ENCODE results near the gene CD101.

Gene CD101

GRCh38 chr1:117051224-117052064, 49.9 kb downstream of the CD101 start:
- DNase-seq (ENCODE audit: low read depth), result no peak

GRCh38 chr1:117054068-117054467, 52.5 kb downstream of the CD101 start:
- DNase-seq (ENCODE audit: low read depth), result no peak

GRCh38 chr1:117058810-117059209, 57.2 kb downstream of the CD101 start:
- DNase-seq (ENCODE audit: low read depth), result no peak

- DNase-seq (ENCODE audit: low read depth), result peak; percentile 55
These were observed 57.7 kb downstream of the CD101 start for GRCh38 chr1:117059334-117059677.

GRCh38 chr1:117059678-117060440, 58.3 kb downstream of the CD101 start, which contains the start of gene TTF2:
Gene TTF2 (plus strand): TSS chr1:117060326. CDS start chr1:117060347, 21 bp downstream.
- peak; percentile 89 for DNase-seq (ENCODE audit: low read depth)

- no peak for DNase-seq (ENCODE audit: low read depth)
These were observed 59.1 kb downstream of the CD101 start for GRCh38 chr1:117060441-117061317.

GRCh38 chr1:117061986-117062415, 60.4 kb downstream of the CD101 start:
- DNase-seq (ENCODE audit: low read depth), result no peak

- DNase-seq (ENCODE audit: low read depth), result no peak
These were observed 64.8 kb downstream of the CD101 start for GRCh38 chr1:117066367-117066766.

GRCh38 chr1:117067533-117068370, 66.2 kb downstream of the CD101 start:
- DNase-seq (ENCODE audit: low read depth), result no peak

GRCh38 chr1:117068580-117068979, 67.0 kb downstream of the CD101 start:
- no peak for DNase-seq (ENCODE audit: low read depth)

GRCh38 chr1:117069220-117069844, 67.8 kb downstream of the CD101 start:
- DNase-seq (ENCODE audit: low read depth), result no peak

- no peak for DNase-seq (ENCODE audit: low read depth)
These were observed 68.6 kb downstream of the CD101 start for GRCh38 chr1:117070124-117070523.

- no peak for DNase-seq (ENCODE audit: low read depth)
These were observed 75.1 kb downstream of the CD101 start for GRCh38 chr1:117076648-117077047.

GRCh38 chr1:117077267-117077666, 75.7 kb downstream of the CD101 start:
- peak; percentile 21 for DNase-seq (ENCODE audit: low read depth)

- DNase-seq (ENCODE audit: low read depth), result no peak
These were observed 78.2 kb downstream of the CD101 start for GRCh38 chr1:117079737-117080136.

GRCh38 chr1:117084231-117084630, 82.7 kb downstream of the CD101 start:
- no peak for DNase-seq (ENCODE audit: low read depth)

Data from activated T-helper 9 cell treated with anti-CD3 and anti-CD28 coated beads, Interleukin-2, amount 50 U/mL, for 16 hours (primary cell).